ENCODE results near the gene FOXP2.

The FOXP2 gene

DNA sequence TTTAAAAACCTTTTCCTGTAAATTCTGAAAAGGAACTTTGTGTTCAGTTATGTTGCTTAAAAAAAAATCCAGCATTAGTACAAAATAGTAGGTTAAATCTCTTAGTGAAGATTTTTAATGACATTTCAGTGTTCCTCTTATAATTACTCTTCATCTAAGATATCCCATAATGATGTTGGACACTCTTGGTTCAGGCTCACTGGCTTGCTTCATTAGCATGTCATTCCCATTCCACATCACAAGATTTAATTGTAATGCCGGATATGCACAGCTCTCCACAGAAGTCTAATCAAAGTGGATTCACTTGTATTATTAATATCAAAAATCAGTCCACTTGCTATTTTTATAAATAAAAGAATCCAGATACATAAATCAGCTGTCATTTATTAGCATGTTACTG lies 327.3 kb downstream of the FOXP2 start:
- no peak for DNase-seq
